Brain microvascular endothelial cell (primary cell): Measurements from ENCODE around the gene TADA2B.
A peak's percentile ranks its signal among the peaks of the same experiment; 100 is the strongest.

Source experiments
- DNase-seq: peaks from one replicate; pipeline ENCODE4 v3.0.0-alpha.2; 2020
- H3K27ac ChIP-seq: fragments of 250-450 bp; sonication (Bioruptor Pico); 2 replicates; pipeline ENCODE4 v1.5.1; 2020; ENCODE audit warnings: mild to moderate bottlenecking, moderate library complexity
- H3K27me3 ChIP-seq: fragments of 250-450 bp; sonication (Bioruptor Pico); replicated peaks from 2 replicates; pipeline ENCODE4 v1.5.1; 2020; ENCODE audit warnings: mild to moderate bottlenecking
- H3K36me3 ChIP-seq: fragments of 250-450 bp; sonication (Bioruptor Pico); replicated peaks from 2 replicates; pipeline ENCODE4 v1.5.1; 2020; ENCODE audit warnings: mild to moderate bottlenecking
- H3K4me3 ChIP-seq: 2 replicates; pipeline ENCODE4 v1.5.1; 2011; ENCODE audit warnings: low read depth, mild to moderate bottlenecking, control low read depth, low read length, moderate library complexity
- in situ Hi-C: cut with HindIII; loops from 2 replicates; pipeline ENCODE4 v1.10.0; 2017; ENCODE audit warnings: low sequenced_read_pairs, low pct_ligation_motif_present
- TF ChIP-seq, protein P1 (sequence below): IDR thresholded peaks from 2 replicates; pipeline ENCODE4 v1.5.1; 2011; ENCODE audit warnings: low read depth, mild to moderate bottlenecking, moderate library complexity, low read length, control low read depth, inconsistent platforms; ENCODE audit errors: missing control alignments

Gene TADA2B, protein sequence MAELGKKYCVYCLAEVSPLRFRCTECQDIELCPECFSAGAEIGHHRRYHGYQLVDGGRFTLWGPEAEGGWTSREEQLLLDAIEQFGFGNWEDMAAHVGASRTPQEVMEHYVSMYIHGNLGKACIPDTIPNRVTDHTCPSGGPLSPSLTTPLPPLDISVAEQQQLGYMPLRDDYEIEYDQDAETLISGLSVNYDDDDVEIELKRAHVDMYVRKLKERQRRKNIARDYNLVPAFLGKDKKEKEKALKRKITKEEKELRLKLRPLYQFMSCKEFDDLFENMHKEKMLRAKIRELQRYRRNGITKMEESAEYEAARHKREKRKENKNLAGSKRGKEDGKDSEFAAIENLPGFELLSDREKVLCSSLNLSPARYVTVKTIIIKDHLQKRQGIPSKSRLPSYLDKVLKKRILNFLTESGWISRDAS

DNA sequence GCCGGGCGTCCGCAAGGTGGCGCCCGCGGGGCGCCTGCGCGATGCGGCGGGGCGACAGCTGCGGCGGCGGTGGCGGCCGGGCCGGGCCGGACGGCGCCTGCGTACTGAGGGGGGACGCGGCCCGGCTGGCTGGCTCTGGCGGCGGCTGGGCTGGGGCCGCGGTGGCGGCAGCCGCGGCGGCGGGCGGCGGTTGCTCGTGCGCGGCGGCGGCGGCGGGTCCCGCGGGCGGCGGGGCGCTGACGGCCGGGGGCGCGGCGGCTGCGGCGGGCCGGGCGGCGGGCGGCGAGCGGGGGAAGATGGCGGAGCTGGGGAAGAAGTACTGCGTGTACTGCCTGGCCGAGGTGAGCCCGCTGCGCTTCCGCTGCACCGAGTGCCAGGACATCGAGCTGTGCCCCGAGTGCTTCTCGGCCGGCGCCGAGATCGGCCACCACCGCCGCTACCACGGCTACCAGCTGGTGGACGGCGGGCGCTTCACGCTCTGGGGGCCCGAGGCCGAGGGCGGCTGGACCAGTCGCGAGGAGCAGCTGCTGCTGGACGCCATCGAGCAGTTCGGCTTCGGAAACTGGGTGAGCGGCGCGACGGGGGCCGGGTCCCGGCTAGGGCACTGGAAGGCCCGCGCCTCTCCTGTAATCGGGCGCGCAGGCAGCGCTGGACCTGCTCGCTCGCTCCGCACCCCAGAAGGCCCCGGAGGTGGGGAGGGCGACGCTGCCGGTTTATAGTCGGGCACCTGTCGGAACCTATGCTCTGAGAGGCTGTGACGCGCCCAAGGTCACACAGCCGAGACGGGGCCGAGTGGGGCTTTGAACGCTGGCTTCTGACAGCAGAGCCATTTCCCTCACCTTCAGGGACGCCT is at the start of gene TADA2B:
Gene TADA2B (plus strand): TSS at position 89 of the 853 bp plus-strand sequence. CDS start 208 bp downstream, at position 297.
- peak within 1 kb of the TSS; percentile 79 for H3K4me3 ChIP-seq
- TF ChIP-seq, protein P1, sequence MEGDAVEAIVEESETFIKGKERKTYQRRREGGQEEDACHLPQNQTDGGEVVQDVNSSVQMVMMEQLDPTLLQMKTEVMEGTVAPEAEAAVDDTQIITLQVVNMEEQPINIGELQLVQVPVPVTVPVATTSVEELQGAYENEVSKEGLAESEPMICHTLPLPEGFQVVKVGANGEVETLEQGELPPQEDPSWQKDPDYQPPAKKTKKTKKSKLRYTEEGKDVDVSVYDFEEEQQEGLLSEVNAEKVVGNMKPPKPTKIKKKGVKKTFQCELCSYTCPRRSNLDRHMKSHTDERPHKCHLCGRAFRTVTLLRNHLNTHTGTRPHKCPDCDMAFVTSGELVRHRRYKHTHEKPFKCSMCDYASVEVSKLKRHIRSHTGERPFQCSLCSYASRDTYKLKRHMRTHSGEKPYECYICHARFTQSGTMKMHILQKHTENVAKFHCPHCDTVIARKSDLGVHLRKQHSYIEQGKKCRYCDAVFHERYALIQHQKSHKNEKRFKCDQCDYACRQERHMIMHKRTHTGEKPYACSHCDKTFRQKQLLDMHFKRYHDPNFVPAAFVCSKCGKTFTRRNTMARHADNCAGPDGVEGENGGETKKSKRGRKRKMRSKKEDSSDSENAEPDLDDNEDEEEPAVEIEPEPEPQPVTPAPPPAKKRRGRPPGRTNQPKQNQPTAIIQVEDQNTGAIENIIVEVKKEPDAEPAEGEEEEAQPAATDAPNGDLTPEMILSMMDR, result peak; percentile 28
- H3K36me3 ChIP-seq, result no peaks in the 10 kb centered on the region
- no peaks in the 10 kb centered on the region for H3K27me3 ChIP-seq
- in situ Hi-C loops, result no loop called here
- peak within 1 kb of the TSS; percentile 71 for H3K27ac ChIP-seq
- no peak for DNase-seq

DNA sequence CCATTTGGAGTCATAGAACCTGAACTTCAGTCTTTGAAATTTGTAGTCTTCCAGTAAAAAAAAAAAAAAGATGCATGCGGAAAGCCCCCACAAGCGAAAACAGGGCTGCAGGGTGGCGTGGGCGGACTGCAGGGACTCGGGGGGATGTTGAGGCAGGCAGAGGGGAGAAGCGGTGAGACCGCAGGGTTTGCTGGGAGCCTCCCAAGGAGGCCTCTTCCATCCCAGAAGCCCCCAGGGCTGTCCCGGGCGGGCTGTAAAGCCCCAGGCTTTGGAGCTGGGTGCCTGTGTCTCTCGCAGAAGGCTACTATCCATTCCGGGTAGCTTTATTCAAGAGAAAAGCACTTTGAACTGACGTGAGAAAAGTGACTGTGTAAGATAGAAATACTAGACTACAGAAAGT is 46.7 kb upstream of the TADA2B start:
- Histone ChIP-seq H3K27me3 (no peaks in the 10 kb centered on the region), H3K36me3 (peaks cover 34% of the 10 kb centered on the region), H3K27ac (no peak overlapping the region), H3K4me3 (no peak overlapping the region)
- in situ Hi-C loops, result no loop called here
- DNase-seq, result no peak
- TF ChIP-seq, protein P1, result no peak

DNA sequence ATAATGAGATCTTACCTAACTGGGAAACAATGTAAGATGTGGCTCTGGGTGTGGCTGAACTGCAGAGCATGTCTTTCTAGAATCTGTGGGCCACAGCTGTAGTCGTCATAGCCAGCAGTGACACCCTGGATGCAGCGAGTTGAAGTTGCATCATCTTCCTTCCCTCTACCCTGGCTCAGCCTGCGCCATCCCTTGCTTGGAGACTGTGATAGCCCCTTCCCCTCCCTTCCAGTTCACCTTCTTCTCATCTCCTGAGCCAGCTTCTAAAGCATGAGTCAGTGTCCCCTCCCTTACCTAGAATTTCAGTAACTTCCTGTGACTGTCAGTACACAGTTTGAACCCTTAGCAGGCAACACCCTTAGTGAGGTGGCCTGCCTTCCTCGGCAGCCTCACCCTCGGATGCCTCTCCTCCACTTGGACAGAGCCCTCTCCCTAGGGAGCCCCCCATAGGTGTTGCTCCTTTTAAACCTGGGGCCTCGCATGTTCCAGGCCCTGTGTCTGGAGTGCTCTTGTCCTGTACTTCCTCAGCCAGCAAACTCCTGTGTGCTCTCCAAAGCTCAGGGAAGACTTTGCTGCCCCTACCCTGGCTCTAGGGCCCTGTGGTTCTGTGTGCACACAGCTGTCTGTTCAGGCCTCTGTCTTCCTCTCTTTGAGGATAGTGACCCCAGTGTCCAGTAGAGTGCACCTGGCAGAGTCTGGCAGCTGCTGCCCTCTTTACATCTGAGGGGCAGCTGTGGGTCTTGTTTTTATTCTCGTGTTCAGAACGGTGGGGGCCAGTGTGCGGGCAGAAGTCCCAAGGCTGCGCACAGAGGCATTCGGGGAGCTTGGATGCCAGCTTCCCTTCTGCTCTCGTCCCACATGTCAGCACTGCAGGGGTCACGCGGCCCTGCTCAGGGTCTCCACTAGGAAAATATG is 43.7 kb upstream of the TADA2B start:
- no peak overlapping the region for H3K27ac ChIP-seq
- H3K36me3 ChIP-seq, result peaks cover 46% of the 10 kb centered on the region
- in situ Hi-C loops, result no loop called here
- H3K4me3 ChIP-seq, result no peak overlapping the region
- H3K27me3 ChIP-seq, result no peaks in the 10 kb centered on the region
- DNase-seq, result no peak
- TF ChIP-seq, protein P1, result no peak

DNA sequence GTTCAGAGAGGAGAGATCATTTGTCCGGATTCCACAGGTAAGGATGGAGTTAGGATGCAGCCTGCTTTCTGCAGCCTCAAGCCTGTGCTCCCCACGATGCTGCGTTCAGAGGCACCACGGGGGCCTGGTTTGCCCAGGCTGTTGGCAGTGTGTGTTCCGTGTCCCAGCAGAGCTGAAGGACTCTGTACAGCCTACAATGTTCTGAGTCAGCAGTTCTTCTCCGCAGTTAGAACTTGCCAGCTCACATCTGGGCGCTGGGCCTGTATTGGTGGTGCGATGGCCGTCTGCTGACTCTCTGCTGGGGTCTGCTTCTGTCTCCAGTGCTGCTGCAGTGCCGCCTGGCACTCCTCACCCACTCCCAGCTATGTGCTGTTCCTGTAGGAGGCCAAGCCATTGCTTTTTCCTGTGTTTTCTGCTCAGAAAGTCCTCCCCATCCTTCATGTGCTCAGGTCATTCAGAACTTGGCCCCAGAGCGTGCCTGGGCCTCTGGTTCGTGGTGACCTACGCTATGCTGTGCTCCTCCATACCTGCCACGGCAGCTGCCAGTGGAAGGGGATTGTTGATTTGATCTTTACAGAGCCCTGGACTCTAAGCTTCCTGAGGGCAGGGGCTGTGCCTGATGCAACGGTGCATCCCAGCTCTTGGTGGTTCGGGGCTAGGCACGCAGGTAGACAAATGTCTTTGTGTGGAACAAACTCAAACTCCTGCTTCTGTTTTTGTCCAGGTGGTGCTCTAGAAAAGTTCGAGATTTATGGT is 42.6 kb upstream of the TADA2B start:
- DNase-seq, result no peak
- H3K4me3 ChIP-seq, result no peak overlapping the region
- in situ Hi-C loops, result no loop called here
- H3K27me3 ChIP-seq, result no peaks in the 10 kb centered on the region
- no peak overlapping the region for H3K27ac ChIP-seq
- TF ChIP-seq, protein P1, result no peak
- peaks cover 50% of the 10 kb centered on the region for H3K36me3 ChIP-seq

DNA sequence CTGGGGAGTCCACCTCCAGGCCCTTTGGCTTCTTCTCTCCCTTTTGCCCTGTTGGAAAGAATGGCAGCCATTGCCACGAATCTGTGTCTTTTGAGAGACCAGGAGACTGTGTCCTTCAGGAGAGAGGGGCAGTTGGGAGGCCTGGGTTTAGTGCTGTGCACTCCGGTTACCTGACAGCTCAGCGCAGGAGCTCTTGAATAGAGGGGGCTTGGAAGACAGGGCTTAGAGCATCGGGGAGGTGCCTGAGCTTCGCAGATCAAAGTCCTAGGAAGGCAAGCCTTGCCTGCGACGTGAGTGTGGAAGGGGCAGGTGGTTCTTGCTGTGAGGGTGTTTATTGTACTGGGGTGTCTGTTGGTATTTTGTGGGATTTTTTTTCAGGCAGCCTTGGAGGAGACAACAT is 41.9 kb upstream of the TADA2B start:
- in situ Hi-C loops, result no loop called here
- Histone ChIP-seq H3K27me3 (no peaks in the 10 kb centered on the region), H3K4me3 (no peak overlapping the region), H3K27ac (no peak overlapping the region), H3K36me3 (peaks cover 54% of the 10 kb centered on the region)
- no peak for DNase-seq
- TF ChIP-seq, protein P1, result no peak
